HG03103 (cell line): ENCODE data around the gene CTTNBP2.

Experiments used
- ATAC-seq: cut with Tn5 transposase; IDR thresholded peaks from one replicate; pipeline ENCODE4 v1.9.1; 2021; ENCODE audit warnings: low read depth; ENCODE audit not compliant: unreplicated experiment

CTTNBP2 gene

DNA sequence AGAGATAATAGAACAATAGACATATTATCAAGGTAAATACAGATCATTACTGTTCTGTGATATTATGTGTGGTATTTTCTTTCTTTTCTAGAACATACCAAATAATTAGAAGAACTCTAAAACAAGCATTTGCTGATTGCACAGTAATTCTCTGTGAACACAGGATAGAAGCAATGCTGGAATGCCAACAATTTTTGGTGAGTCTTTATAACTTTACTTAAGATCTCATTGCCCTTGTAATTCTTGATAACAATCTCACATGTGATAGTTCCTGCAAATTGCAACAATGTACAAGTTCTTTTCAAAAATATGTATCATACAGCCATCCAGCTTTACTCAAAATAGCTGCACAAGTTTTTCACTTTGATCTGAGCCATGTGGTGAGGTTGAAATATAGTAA is 207.9 kb downstream of the CTTNBP2 start:
- no peak for ATAC-seq

DNA sequence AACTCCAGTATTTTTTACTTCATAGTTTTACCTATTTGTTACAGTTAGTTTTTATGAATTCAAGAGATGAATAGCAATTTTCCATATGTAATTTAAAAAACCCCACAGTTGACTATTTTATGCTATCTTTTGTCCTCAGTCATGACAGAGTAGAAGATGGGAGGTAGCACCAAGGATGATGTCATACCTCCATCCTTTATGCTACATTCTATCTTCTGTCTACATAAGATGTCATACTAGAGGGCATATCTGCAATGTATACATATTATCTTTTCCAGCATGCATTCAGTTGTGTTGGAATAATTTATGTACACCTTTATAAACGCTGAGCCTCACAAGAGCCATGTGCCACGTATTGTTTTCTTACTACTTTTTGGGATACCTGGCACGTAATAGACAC is 209.2 kb downstream of the CTTNBP2 start:
- no peak for ATAC-seq

DNA sequence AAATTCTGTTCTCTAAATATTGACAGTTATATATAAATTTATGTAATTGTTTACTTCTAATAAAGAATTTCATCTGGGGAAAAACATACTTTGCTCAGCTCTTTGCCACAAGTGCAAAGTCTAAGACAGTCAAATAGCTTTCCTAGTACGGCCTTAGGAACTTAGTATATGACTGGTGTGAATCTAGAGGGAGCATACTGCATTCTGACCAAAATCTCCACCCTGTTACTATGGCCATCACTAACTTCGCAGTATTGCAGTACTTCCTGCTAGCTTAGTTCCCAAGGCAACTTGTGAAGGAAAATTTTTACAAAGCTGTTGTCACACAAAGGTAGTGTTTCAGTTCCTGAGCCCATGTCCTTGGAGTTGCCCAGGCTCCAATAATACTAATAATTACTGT is 211.9 kb downstream of the CTTNBP2 start:
- ATAC-seq, result no peak
